GM21529 (cell line): ENCODE measurements around the gene NOL4.

Experiments
- ATAC-seq: cut with Tn5 transposase; IDR thresholded peaks from one replicate; pipeline ENCODE4 v1.9.1; 2021; ENCODE audit not compliant: unreplicated experiment

The NOL4 gene

DNA sequence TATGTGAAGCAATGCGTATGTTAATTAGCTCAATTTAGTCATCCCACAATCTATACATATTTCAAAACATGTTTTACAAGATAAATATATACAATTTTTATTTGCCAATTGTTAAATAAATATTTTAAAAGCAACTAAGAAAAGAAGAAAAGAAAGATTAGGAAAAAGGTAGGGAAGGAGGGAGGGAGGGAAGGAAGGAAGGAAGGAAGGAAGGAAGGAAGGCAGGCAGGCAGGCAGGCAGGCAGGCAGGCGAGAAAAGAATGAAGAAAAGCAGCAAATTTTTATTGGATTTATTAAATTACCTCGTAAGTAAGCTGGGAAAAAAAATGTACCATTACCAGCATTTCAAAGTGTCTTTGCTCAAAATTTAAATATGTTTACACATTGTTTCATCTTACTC is 30.5 kb downstream of the NOL4 start:
- no peak for ATAC-seq

DNA sequence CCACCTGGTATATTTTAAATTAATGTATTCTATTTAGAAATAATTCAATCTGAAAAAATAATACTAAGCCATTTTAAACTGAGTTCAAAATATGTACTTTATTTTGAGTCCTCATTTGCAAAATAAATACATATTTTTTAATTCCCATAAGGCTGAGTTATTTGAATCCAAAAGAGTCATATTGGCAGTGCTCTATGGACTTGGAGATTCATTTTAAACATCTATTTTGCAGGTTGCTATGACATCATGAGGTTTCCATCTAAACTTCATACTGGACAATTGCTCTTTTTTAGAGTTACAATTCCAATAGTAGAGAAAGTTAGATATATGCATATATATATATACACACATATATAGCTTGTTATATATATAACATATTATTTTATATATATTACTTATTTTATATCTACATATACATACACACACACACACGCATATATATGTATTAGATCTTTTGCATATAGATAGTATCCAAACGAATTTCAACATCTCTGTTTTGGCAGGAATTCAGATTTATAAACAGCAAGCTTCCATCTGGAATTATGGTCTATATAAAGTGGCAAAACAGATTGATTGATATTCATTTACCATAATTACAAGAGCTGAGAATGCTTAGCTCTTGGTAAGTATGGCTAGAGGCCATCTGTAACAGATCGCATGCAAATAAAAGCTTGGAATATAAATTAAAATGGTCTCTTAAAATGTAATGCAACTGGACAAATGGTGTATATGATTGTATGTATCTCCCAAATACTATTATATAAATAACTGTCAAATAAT is 34.9 kb downstream of the NOL4 start:
- no peak for ATAC-seq
